Measurements from ENCODE around the gene CHCHD10.

CHCHD10 gene

DNA sequence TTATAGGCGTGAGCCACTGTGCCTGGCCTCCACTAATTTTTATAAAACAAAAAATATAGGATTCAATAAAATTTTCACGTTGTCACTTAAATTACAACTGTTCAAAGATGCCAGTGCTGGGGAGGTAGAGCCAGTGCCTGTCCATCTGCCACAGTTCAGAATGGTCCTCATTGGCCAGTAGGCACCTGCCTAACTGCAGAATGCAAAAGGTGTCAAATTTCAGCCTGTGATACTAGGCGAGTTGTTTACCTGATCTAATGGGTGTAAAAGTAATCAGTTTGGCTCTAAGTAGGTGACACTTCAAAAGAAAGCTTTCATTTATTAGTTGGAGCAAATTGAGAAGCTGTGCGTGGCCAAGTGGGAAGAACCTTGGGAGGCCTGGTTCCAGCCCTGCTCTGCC lies 21.3 kb upstream of the CHCHD10 start:
- FAIRE-seq (no peak), DNase-seq (ENCODE audit: extremely low spot score, insufficient read length, low read depth) (no peak)

DNA sequence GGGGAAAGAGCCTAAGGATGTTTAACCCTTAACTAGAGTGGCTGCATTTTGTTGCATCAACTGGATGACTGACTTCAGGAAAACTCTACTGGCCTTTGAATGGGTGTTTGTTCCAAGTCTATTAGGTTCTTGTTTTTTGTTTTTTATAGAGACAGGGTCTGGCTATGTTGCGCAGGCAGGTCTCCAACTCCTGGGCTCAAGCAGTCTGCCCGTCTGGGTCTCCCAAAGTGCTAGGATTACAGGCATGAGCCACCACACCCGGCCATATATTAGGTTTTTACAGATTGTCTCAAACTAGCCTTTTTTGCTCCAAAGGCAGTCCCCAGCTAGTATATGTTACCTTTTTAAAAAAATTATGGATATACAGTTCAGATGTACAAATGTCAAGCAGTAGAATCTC lies 20.1 kb upstream of the CHCHD10 start:
- no peak for FAIRE-seq
- no peak for DNase-seq (ENCODE audit: extremely low spot score, insufficient read length, low read depth)

DNA sequence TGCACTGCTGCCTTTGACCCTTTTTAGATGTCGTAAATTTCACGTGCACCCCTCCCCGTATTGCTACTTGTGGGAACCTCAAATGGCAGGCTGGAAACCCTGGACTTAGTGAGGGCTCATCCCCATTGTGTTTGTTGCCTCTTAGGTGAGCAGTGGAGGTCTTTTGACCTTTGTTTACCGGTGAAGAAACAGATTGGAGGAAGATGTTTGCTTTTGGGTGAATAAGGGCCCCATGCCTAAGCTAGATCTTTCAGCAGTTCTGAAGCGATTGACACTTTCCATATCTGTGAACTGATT lies 19.8 kb upstream of the CHCHD10 start:
- DNase-seq (ENCODE audit: extremely low spot score, insufficient read length, low read depth): no peak
- no peak for FAIRE-seq

DNA sequence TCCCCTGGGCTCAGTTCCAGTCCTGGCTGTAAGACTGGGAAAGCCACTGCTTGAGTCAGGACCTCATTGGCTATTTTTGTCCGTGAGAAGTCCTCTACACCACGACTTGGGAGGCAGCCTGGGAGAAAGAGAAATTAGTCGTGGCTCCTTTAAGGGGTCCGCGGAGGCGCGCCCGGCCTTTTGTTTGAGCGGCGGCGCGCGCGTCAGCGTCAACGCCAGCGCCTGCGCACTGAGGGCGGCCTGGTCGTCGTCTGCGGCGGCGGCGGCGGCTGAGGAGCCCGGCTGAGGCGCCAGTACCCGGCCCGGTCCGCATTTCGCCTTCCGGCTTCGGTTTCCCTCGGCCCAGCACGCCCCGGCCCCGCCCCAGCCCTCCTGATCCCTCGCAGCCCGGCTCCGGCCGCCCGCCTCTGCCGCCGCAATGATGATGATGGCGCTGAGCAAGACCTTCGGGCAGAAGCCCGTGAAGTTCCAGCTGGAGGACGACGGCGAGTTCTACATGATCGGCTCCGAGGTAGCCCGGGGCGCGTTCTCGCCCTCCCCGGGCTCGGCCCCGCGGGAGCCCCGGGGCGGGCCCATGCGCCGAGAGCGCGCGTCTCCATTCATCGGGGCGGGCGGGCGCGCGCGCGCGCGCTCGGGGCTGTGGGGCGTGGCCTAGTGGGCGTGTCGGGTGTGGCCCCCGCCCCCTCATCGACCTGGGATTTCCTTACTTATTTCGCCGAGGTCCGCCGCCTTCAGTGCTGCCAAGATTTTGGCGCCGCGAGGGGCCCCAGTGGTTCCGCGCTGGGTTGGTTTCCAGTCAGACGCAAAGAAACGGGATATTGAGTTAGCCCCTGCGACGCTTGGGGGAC lies 19.2 kb upstream of the CHCHD10 start, which contains the start of gene SMARCB1:
Gene SMARCB1, plus strand, starts transcription at position 215 of the 848 bp plus-strand sequence. Its CDS starts 204 bp downstream, at position 419.
- DNase-seq (ENCODE audit: extremely low spot score, insufficient read length, low read depth): peak; percentile 89
- peak; percentile 78 for FAIRE-seq

DNA sequence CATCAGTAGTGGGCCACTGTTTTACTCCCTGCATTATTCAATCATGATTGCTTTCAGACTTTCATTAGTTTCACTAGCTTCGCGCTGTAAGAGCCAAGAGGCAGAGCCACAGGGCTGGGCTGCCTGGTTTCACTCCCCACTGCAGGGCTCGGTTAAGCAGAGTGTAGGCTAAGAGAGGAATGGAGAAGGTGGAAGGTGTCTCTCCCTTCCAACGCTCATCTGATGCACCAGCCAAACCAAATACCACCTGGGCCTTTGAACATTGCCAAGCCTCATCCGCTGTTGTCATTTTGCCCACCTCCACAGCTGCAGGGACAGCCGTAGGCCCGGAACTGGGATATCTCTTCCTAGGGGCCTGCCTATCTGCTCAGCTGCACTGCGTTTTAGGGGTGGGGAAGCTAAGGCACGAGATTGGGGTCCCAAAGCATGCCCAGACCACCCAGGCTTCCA lies 18.5 kb upstream of the CHCHD10 start:
- DNase-seq (ENCODE audit: extremely low spot score, insufficient read length, low read depth) (no peak), FAIRE-seq (no peak)

DNA sequence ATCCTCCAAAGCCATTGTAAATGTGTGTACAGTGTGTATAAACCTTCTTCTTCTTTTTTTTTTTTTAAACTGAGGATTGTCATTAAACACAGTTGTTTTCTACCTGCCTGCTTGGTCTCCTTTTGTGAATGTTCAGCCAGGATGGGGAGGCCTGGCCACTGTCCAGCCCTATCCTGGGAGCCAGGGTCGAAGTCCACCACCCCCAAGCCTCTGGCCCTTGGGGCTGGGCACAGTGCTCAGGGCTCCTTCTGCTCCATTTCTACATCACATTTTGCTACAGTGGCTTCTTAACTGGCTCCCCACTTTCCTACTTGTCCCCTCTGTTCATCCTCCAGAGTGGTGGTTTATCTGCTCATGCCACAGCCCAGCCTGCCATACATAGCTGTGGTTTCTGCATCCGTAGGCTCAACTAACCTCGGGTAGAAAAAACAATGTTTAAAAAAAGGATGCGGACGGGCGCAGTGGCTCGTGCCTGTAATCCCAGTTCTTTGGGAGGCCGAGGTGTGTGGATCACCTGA lies 16.5 kb upstream of the CHCHD10 start:
- DNase-seq (ENCODE audit: extremely low spot score, insufficient read length, low read depth): no peak
- no peak for FAIRE-seq

DNA sequence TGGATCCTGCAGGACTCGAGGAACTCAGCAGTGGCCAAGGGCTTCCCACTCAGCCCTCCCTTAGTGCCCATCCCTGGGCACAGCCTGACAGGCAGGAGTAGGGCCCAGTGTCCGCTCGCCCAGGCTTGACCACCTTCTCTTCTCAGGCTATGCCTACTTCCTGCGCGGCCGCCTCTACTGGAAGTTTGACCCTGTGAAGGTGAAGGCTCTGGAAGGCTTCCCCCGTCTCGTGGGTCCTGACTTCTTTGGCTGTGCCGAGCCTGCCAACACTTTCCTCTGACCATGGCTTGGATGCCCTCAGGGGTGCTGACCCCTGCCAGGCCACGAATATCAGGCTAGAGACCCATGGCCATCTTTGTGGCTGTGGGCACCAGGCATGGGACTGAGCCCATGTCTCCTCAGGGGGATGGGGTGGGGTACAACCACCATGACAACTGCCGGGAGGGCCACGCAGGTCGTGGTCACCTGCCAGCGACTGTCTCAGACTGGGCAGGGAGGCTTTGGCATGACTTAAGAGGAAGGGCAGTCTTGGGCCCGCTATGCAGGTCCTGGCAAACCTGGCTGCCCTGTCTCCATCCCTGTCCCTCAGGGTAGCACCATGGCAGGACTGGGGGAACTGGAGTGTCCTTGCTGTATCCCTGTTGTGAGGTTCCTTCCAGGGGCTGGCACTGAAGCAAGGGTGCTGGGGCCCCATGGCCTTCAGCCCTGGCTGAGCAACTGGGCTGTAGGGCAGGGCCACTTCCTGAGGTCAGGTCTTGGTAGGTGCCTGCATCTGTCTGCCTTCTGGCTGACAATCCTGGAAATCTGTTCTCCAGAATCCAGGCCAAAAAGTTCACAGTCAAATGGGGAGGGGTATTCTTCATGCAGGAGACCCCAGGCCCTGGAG lies 15.7 kb upstream of the CHCHD10 start:
- DNase-seq (ENCODE audit: extremely low spot score, insufficient read length, low read depth) (no peak), FAIRE-seq (no peak)

DNA sequence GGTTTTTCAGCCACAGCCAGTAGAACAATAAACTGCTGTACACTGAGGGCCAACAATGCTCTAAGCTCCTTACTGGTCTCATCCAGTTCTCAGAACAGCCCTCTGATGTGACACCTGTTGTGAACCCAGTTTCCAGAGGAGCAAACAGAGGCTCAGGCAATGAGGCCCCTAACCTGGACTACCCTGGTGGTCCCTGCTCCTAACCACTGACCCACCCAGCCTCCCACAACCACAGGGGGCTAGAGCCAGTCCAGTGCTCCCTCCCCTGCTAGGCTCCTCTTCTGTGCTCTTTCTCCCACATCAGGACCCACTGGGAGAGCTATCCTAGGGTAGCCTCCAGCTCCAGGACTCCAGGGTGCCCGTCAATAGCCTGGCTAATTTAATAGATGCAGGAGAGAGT lies 14.9 kb upstream of the CHCHD10 start:
- DNase-seq (ENCODE audit: extremely low spot score, insufficient read length, low read depth): no peak
- no peak for FAIRE-seq

DNA sequence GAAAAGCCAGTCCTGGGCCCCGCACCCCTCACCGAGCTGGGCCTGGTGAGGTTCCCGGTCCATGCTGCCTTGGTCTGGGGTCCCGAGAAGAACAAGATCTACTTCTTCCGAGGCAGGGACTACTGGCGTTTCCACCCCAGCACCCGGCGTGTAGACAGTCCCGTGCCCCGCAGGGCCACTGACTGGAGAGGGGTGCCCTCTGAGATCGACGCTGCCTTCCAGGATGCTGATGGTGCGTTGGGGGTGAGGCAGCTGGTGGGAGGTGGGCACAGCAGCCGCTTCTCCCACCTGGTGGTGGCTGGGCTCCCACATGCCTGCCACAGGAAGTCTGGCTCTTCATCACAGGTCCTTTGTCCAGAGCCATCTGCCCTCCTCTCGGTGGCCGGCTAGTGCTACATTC lies 14.5 kb upstream of the CHCHD10 start:
- DNase-seq (ENCODE audit: extremely low spot score, insufficient read length, low read depth) (no peak), FAIRE-seq (no peak)

DNA sequence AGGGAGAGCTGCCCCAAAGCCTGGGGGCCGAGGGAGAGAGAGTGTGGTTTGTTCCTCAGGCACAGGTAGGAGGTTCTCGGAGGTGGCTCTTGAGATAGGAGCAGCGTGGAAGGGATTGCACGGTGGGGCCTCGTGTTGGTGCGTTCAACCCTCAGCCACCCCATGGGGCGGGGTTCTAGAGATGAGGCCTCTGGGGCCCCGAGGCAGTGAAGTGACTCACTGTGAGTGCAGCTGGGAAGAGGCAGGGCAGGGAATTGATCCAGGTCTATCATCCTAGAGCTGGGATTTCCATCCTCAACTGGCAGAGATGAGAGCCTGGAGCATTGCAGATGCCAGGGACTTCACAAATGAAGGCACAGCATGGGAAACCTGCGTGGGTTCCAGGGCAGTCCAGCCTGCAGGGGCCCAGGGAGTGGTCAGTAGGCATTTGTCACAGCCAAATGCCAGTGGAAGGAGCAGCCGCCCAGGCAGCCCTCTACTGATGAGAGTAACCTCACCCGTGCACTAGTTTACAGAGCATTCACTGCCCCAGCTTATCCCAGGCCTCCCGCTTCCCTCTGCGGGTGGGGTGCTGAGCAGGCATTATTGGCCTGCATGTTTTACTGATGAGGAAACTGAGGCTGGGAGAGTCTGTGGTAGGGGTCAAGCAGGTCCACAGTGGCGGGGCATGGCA lies 13.9 kb upstream of the CHCHD10 start:
- FAIRE-seq: no peak
- no peak for DNase-seq (ENCODE audit: extremely low spot score, insufficient read length, low read depth)

DNA sequence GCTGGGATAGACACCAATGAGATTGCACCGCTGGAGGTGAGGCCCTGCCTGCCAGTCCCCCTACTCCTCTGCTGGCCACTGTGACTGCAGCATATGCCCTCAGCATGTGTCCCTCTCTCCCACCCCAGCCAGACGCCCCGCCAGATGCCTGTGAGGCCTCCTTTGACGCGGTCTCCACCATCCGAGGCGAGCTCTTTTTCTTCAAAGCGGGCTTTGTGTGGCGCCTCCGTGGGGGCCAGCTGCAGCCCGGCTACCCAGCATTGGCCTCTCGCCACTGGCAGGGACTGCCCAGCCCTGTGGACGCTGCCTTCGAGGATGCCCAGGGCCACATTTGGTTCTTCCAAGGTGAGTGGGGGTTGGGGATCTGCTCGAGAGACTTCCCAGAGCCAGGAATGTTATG lies 13.3 kb upstream of the CHCHD10 start:
- FAIRE-seq: no peak
- DNase-seq (ENCODE audit: extremely low spot score, insufficient read length, low read depth): no peak

DNA sequence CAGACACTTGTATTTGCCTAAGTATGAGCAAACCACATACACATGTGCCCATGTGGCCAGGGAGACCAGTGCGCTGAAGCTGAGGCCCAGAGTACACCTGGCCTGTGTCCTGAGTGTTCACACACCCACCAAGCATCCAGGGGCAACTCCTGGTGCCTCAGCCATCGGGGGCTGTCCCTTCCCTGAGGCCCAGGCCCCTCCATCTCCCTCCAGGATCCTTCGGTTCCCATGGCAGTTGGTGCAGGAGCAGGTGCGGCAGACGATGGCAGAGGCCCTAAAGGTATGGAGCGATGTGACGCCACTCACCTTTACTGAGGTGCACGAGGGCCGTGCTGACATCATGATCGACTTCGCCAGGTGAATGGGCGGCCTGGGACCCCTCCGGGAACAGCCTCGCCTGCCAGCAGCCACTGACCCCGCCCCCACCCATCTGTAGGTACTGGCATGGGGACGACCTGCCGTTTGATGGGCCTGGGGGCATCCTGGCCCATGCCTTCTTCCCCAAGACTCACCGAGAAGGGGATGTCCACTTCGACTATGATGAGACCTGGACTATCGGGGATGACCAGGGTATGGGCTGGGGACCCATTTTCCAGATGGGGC lies 12.5 kb upstream of the CHCHD10 start:
- FAIRE-seq (no peak), DNase-seq (ENCODE audit: extremely low spot score, insufficient read length, low read depth) (no peak)

DNA sequence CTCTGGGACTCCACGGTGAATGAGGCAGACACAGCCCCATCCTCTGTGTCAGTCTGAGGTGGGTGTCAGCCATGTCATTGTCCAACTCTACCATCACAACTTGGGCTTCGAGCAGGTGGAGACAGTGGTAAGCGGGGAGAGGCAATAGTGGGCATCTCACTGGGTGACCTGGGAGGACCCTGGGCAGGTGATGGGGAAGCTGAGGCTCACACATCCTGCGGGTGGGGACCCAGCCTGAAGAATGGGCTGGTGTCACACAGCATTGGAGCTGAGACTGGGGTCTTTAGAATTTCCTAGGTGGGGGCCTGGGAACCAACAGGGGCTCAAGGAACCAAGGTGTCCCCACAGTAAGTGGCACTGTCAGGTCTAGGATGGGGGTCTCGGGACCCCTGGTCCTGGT lies 12.0 kb upstream of the CHCHD10 start:
- no peak for FAIRE-seq
- DNase-seq (ENCODE audit: extremely low spot score, insufficient read length, low read depth): no peak

DNA sequence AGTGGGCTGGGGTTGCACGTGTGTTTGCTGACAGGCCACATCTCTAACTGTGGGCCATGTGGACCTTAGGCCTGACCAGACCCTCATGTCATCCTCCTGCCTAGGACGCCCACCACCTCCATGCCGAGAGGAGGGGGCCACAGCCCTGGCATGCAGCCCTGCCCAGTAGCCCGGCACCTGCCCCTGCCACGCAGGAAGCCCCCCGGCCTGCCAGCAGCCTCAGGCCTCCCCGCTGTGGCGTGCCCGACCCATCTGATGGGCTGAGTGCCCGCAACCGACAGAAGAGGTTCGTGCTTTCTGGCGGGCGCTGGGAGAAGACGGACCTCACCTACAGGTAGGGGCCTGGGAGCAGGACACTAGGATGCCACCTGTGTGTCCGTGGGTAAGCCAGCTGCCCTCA lies 11.3 kb upstream of the CHCHD10 start:
- DNase-seq (ENCODE audit: extremely low spot score, insufficient read length, low read depth) (no peak), FAIRE-seq (no peak)

DNA sequence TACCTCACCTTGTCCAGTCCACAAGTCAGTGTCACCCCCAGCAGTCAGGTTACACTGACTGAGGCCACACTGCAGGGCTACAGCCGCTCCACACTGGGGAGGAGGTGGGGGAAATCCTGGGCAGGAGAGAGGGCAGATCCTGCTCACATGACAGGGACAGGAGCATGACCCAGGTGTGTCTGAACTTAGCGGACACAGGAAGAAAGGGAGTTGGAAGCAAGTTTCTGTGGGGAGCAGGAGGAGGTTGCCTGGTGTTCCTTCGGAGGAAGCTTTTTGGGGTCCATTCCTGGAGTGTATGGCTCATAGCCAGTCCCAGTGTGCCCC lies 10.8 kb upstream of the CHCHD10 start:
- FAIRE-seq: no peak
- no peak for DNase-seq (ENCODE audit: extremely low spot score, insufficient read length, low read depth)

DNA sequence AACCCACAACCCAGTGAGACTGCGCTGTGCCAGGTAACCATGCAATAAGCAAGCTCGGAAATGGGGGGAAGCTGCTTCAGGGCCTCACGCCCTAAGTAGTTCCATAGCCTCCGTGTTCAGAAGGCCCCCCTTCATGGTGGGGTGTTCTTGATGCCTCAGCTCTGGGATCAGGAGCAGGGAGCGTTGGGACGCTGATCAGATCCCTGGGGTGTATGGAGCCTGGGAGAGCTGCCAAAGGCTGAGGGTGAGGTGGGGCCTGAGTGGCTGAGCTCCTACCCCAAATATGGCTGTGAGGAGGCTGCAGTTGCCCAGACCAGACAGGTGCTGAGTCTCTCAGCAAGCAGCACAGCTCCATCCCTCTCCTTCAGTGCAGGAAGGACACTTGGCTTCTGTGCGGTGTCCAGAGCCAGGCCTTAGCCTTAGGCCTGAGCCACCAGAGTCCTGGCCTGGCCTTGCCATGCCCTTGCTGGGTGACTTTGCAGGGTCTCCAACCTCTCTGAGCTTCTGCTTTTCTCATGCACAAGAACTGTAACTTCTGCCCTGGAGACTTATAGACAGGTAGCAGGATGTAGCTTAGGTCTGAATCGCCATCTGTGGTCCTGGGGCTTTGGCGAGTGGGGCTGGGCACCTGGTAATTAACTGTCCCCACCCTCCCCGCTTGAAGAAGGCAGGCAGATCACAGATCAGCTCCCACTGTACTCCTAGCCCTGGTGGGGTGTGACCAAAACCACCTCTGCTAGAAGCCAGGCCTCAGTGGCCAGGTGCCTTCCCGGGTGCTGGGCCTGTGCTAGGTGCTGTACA lies 10.2 kb upstream of the CHCHD10 start:
- FAIRE-seq (no peak), DNase-seq (ENCODE audit: extremely low spot score, insufficient read length, low read depth) (no peak)

DNA sequence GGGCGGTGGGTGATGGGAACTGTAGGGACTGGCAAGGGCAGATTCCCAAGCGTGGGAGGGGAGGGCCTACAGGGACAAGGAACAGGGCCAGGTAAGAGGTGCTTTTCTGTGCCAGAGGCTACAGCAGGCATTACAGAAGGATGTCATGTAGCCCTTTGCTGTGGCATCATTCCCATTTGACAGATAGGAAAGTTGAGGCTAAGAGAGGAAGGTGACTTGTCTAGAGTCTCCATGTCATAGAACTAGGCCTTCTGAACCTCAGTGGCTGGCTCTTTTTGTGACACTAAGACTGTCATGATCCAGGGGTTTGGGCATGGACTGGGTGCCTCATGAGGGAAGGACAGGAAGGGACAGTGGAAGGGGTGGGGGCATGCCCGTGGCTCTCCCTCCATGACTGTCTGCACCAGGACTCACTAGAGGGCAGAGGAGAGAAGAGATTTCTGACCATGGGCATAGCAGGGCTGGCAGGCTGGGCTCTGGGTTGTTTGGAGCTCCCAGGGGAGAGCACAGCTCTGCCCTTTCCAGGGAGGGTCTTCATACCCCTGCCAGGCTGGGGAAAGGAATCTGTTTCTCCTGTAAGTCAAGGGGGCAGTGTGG lies 8.1 kb upstream of the CHCHD10 start:
- FAIRE-seq: no peak

DNA sequence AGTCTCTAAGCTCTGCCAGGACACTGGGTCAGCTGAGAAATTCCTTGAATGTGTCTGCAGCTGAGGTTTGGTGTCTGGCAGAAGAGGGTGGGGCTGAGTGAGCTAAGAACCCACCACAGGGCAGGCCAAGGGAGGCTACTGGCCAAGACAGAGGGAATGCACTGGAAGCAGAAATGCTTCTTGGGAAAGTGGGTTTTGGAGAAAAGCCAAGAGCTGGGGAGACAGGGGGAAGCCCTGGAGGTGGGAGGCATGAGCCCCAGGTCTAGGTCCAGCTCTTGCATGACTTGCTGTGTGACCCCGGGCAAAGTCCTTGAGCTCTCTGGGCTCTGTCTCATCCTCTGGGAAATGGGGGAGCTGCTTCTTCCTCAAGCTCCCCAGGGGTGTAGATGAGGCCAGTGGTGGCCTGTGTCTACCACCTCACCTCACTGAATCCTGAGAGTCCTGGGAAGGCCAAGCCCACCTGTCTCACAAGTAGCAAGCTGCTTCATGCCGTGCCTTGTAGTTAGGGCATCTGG lies 7.2 kb upstream of the CHCHD10 start:
- DNase-seq (ENCODE audit: extremely low spot score, insufficient read length, low read depth) (no peak), FAIRE-seq (no peak)

More for the DNA sequence above, 8.1 kb upstream of the CHCHD10 start:
- DNase-seq (ENCODE audit: extremely low spot score, insufficient read length, low read depth): no peak
